Bronchus fibroblast of lung (primary cell): Measurements from ENCODE around the gene ACP3. TPM values are rescaled to one million over a fixed set of nuclear protein-coding genes. Genes with fewer than 3 reads are reported as not detected.

ENCODE experiments used
- total RNA-seq: library from RNA; depleted of rRNA; stranded (reverse); fragments of >200 nt; gene quantifications from 2 replicates; pipeline ENCODE4 v1.2.3, GENCODE V29; 2015

The ACP3 gene, protein sequence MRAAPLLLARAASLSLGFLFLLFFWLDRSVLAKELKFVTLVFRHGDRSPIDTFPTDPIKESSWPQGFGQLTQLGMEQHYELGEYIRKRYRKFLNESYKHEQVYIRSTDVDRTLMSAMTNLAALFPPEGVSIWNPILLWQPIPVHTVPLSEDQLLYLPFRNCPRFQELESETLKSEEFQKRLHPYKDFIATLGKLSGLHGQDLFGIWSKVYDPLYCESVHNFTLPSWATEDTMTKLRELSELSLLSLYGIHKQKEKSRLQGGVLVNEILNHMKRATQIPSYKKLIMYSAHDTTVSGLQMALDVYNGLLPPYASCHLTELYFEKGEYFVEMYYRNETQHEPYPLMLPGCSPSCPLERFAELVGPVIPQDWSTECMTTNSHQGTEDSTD
- 3.1 and 4.7 TPM in 2 replicates for total RNA-seq

DNA sequence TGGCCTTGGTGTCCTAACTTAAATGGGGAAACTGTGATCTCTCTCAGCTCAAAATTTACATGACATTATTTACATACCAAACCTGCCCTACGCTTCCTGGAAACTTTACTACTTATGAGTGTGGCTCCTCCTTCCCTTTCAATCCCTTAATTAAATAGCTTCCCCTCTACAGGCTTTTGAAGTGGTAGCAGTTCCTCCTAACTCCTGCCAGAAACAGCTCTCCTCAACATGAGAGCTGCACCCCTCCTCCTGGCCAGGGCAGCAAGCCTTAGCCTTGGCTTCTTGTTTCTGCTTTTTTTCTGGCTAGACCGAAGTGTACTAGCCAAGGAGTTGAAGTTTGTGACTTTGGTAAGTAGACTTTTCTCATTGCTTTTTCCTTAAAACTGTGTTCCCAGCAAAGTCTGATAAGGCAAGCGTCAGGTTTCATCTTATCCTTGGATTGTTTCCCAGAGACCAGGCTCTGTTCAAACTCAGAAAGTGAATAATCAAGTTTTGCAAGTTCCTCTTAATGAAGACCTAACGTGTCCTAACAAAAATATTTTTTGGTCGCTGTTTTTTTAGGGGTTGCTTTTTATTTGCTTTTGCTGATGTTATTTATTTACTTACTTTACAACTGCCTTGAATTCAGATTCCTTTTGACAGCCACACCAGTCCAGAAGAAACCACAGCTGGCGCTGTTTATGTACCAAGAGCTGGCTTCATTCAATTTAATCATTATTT, at the start of gene ACP3:
TSS of gene ACP3 (plus strand) at position 179 of the 720 bp plus-strand sequence. CDS start at position 229, 50 bp downstream.

Other genes with a start within 250 kb of the ACP3 start
- gene DNAJC13, start 100.1 kb downstream of the ACP3 start, total RNA-seq = 23.3 and 27.1 TPM in 2 replicates